Measurements from ENCODE around the gene TSKS.

DNA sequence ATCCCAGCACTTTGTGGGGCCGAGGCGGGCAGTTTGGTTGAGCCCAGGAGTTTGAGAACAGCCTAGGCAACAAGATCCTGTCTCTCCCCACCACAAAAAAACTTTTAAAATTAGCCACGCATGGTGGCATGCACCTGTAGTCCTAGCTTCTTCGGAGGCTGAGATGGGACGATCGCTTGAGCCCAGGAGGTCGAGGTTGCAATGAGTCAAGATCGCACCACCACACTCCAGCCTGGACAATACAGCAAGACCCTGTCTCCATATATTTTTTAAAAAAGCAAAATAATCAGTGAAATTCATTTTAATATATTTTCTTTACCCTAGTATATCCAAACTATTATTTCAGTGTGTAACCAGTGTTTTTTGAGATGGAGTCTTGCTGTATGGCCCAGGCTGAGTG lies 11.9 kb upstream of the TSKS start:
- TF ChIP-seq, protein P1, sequence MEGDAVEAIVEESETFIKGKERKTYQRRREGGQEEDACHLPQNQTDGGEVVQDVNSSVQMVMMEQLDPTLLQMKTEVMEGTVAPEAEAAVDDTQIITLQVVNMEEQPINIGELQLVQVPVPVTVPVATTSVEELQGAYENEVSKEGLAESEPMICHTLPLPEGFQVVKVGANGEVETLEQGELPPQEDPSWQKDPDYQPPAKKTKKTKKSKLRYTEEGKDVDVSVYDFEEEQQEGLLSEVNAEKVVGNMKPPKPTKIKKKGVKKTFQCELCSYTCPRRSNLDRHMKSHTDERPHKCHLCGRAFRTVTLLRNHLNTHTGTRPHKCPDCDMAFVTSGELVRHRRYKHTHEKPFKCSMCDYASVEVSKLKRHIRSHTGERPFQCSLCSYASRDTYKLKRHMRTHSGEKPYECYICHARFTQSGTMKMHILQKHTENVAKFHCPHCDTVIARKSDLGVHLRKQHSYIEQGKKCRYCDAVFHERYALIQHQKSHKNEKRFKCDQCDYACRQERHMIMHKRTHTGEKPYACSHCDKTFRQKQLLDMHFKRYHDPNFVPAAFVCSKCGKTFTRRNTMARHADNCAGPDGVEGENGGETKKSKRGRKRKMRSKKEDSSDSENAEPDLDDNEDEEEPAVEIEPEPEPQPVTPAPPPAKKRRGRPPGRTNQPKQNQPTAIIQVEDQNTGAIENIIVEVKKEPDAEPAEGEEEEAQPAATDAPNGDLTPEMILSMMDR (conservative IDR thresholded peaks at IDR 0.05; ENCODE audit: low read length) = no peak
- no peak for TF ChIP-seq EZH2phosphoT487 (IDR thresholded peaks at IDR 0.05; ENCODE audit: borderline replicate concordance, low read depth, low read length)

Data from OCI-LY7 (cell line).